Tibial nerve (tissue), 4 donors: Measurements from ENCODE around the gene KRTAP5-4.

ENCODE experiments used
- EP300 ChIP-seq, 2 donors: sonication (generic); formaldehyde crosslinking; IDR thresholded peaks; one replicate each; pipeline ENCODE4 v1.6.1; 2017; ENCODE audit warnings: antibody characterized with exemption in 2 of 2, mild to moderate bottlenecking in 1 of 2
- POLR2A ChIP-seq, 2 donors: fragments of 450-650 bp; IDR thresholded peaks; one replicate each; pipeline ENCODE4 v1.6.1; 2017; ENCODE audit warnings: antibody characterized with exemption in 2 of 2, mild to moderate bottlenecking in 2 of 2, moderate library complexity in 2 of 2
- TF ChIP-seq, protein P1 (sequence below), 5 experiments: fragments of 200-600 bp in 3 of 5; fragments of 450-650 bp in 2 of 5; sonication (generic) in 3 of 5; IDR thresholded peaks; one replicate each; pipeline ENCODE4 v1.5.1; 2016 to 2019; ENCODE audit warnings: antibody characterized with exemption in 5 of 5, mild to moderate bottlenecking in 3 of 5, moderate library complexity in 2 of 5

- TF ChIP-seq, protein P1, sequence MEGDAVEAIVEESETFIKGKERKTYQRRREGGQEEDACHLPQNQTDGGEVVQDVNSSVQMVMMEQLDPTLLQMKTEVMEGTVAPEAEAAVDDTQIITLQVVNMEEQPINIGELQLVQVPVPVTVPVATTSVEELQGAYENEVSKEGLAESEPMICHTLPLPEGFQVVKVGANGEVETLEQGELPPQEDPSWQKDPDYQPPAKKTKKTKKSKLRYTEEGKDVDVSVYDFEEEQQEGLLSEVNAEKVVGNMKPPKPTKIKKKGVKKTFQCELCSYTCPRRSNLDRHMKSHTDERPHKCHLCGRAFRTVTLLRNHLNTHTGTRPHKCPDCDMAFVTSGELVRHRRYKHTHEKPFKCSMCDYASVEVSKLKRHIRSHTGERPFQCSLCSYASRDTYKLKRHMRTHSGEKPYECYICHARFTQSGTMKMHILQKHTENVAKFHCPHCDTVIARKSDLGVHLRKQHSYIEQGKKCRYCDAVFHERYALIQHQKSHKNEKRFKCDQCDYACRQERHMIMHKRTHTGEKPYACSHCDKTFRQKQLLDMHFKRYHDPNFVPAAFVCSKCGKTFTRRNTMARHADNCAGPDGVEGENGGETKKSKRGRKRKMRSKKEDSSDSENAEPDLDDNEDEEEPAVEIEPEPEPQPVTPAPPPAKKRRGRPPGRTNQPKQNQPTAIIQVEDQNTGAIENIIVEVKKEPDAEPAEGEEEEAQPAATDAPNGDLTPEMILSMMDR (IDR thresholded peaks at IDR 0.05), result no peak
- TF ChIP-seq POLR2A (IDR thresholded peaks at IDR 0.05) (no peak), EP300 (IDR thresholded peaks at IDR 0.05) (no peak)
These were observed 7.6 kb upstream of the KRTAP5-4 start, which contains the start of gene KRTAP5-5 for GRCh38 chr11:1629326-1630185.
